GM21723 (cell line): ENCODE data around the gene TMED7.
A peak's percentile ranks its signal among the peaks of the same experiment; 100 is the strongest.
"Not testable (repeated sequence)": the region's sequence is repeated elsewhere in the genome, so short reads cannot be mapped to it uniquely, and the experiment has no call there.

Source experiments
- ATAC-seq: cut with Tn5 transposase; IDR thresholded peaks from one replicate; pipeline ENCODE4 v1.9.1; 2021; ENCODE audit warnings: mild to moderate bottlenecking, moderate library complexity; ENCODE audit not compliant: unreplicated experiment

TMED7 gene

DNA sequence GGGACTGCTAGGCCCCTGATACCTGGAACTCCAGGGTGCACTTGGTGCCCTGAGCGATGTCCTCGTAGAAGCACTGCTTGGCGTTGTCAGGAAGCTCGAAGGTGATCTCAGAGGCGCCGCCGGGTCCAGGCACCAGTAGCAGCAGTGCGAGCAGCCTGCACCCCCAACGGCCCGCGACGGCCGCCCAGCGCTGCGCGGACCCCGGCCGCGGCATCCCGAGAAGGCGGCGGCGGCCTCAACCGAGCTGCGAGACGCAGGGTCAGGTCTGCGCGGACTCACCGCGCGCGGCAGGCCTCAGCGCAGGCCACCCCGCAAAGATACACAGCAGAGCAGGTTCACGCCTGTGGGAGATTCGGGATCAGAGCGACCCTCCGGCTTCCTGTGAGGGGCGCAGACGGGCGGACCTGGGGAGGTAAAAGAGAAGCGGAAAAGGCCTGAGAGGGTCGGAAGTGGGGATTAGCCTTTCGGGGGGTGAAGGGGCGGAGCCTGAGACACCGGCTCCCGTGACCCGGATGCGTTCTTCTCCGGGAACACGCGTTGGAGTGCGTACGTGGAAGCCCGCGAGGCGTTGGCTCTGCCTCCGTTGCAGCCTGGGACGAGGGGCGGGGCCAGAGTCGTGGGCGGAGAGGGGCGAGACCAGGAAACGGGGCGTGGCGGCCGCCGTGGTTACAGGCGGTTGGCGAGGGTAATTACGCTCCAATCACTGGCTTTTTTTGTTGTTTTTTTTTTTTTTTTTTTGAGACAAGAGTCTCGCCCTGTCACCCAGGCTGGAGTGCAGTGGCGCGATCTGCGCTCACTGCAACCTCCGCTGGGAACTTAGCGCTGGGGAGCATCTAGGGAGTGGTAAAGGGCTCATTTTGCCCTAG lies at the start of gene TMED7:
TSS of gene TMED7 (minus strand) at position 458 of the 866 bp plus-strand sequence. CDS start at position 214, 244 bp downstream.
- ATAC-seq: peak; percentile 91

DNA sequence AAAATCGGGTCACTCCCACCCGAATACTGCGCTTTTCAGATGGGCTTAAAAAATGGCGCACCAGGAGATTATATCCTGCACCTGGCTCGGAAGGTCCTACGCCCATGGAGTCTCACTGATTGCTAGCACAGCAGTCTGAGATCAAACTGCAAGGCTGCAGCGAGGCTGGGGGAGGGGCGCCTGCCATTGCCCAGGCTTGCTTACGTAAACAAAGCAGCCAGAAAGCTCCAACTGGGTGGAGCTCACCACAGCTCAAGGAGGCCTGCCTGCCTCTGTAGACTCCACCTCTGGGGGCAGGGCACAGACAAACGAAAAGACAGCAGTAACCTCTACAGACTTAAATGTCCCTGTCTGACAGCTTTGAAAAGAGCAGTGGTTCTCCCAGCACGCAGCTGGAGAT lies 48.9 kb upstream of the TMED7 start:
- not testable (repeated sequence) for ATAC-seq

DNA sequence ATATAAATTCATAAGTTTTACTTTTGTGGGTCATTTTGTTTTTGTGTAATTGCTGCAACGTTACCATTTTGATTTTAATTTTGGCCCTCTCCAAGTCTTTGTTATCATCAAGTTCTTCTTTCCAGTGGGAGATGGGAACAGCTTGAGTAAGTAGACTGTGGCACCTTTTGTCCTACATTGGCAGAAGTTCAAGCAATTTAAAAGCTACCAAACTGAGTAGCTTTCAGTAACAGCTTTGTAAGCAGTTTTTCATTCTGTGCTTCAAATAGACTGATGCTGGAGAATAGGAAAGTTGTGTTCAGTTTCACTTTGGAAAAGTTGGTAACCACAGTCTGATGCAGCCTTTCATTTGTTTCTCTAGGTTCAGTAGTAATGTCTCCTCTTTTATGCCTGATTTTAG lies 47.8 kb upstream of the TMED7 start:
- no peak for ATAC-seq

DNA sequence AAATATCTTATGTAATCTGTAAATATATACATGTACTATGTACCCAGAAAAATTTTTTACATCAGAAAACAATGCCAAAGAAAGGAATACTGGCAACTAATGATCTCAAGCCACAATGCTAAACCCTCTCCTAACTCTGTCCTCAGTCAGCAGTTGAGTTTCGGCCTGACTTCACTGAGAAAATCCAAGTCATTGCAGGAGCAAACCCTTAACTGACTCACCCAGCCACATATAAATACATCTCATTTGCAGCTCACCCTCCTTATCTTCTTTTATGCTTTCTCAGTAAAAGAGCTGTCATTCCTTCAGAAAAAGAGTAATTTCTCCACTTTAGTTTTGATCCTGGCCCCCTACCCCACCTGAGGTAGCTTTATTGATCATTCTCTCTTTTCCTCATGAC lies 46.1 kb upstream of the TMED7 start:
- ATAC-seq: no peak

DNA sequence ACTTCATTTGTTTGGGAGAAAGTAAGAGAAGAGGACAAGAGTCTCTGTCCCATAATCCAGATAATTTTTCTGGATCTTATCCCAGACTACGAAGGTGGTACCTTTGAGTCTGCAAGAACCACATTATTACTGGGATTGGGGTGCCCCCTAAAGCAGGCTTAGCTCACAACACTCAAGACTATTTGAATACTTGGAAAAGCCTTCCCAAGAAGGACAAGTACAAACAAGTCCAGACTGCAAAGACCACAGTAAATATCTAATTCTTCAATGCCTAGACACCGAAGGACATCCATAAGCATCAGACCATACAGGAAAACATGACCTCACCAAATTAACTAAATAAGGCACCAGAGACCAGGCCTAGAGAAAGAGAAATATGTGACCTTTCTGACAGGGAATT lies 40.2 kb upstream of the TMED7 start:
- no peak for ATAC-seq

DNA sequence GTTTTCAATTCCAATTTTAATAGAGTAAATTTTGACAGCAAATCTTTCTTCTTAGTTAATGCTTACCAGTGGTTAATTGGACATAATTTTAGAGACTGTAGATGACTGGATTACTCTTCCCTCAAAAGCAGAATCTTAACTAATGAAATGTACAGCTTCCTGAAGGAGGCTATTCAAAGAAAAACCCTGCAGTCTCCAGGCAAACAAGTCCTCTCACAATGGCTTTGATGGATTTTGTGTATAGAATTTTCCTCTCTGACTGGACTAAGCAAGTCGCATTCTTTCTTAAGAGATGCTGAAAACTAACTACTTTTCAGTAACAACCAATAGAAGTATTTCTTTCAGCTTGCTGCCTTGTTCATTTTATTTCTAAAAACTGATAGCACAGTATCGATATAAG lies 35.7 kb upstream of the TMED7 start:
- ATAC-seq: no peak

DNA sequence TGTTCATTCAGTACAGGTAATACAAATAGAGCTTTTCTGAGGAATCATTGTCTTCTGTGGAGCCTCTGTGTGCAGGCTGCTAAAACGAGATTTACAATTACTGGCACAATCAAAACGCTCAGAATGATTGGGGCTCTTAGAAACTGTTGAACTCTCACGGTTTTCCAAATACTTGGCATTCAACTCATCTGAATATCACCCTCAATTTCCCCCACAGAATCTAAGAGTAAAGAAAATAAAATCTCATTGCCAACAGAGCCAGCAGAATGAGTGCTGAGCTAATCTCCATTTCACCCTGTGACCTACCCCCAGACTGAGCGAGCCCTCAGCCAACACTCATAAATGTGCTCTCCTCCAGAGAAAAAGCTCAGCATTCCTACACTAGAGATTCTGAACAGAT lies 35.3 kb upstream of the TMED7 start:
- no peak for ATAC-seq

DNA sequence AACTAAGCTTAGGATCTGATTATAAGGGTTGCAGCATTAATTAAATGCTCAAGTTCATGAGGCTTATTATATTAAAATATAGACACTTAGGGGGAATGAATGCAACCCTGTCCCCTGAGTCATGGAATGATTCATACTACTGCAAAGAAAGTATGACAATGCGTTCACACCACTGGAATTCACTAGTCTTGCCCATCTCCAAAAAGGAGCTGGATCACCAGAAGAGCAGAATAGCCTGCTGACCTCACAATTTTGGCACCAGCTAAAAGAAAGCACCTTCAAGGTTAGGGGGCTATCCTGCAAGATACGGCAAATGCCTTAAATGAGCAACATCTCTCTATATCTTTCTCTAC lies 32.0 kb upstream of the TMED7 start:
- ATAC-seq: no peak

DNA sequence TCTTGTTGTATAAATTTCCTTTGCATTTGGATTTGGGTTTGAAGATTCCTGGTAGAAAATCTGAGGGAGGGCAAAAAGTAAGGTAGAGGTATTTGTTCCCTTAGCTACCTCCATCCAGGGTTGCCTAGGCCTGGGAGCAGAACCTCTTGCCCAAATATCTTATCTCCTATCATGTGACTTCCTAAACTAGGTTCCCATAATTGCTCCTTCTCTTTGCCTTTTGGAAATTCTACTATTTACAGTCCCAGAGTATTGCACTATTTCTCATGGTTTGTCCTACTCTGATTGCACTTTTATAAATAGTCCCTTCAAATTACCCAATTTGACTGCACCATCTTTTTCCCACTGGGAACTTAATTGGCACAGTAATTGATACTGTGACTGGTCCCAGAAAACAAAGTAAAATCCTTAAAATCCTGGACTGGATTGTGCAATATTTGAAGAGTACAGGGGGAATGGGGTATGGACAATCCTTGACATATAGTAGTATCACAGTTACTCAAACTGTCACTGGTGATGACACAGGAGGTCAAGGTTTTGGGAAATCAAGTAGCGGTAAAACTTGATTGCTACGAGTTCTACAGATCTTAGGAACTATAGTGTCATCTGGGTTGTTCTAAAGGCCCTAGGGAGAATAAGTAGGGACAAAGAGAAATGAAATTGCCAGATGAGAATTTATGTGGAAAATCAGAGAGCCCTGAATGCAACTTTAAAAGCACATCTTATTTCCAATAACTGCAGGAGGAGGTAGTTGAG lies 31.5 kb upstream of the TMED7 start:
- no peak for ATAC-seq

DNA sequence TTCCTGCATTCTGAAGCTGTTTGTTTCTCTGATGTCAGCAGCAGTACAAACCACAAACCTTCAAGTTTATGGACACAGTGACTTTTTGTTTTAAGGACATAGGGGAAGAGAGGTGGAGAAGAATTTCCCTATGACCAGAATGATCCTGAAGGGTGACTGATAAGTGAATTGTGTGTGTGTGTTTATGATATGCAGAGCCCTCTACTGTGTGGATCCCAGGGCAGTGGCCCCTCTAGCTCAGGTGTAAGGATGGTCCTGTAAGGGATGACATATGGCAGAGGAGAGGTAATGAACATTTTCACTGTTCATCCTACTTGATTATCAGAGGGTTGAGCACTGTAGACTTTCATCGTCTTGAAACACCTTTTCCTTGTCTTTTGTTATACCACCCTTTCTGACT lies 30.6 kb upstream of the TMED7 start:
- ATAC-seq: no peak

DNA sequence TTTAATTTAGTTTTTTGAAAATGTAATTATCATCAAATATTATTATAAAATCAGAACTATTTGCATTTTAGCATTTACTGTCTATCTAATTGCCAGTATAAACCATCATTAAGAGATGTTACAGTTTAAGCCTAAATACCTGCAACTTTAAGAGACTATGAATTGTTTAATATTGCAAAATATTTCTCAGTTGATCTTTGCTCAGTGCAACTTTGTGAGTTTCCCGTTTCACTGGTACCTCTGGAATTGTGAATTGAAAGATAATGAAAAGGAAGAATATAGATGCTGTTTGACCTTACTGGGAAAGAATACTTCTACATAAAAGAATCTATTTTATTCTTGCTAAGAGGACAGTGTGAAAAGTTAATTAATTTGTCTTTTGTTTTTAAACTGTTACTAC lies 30.2 kb upstream of the TMED7 start:
- no peak for ATAC-seq

DNA sequence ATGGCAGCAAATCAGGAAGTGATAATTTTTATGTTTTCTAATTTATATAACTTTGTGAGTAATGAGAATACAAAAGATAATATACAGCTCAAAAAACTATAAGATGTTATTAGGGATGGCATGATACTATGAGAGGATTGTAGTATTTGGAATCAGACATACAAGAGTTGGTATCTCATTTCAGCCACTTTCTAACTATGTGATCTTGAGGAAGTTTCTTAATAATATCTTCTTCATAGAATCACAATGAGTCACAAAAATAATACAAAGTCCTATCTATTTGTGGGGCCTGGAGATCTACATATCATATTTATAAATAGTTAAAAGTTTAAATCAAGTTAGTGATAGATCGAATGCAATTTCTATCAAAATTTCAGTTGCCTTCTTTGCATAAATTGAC lies 23.7 kb upstream of the TMED7 start:
- no peak for ATAC-seq

DNA sequence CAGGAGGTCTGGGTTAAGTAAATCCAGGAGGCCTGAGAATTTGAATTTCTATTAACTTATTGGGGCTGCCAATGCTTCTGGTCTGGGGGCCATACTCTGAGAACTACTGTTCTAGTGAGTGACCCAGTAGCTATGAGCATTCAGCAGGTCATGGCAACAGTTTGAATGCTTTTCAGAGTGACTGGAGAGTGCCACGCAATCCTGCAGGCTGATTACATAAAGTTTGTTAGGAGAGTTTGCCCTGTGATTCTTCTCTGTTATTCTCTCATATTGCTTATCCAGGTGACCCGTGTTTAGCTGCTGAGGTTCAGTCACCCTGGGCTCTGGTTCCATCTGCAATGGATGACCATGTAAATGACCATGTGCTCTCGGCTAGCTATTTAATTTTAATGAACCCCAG lies 22.2 kb upstream of the TMED7 start:
- ATAC-seq: no peak

DNA sequence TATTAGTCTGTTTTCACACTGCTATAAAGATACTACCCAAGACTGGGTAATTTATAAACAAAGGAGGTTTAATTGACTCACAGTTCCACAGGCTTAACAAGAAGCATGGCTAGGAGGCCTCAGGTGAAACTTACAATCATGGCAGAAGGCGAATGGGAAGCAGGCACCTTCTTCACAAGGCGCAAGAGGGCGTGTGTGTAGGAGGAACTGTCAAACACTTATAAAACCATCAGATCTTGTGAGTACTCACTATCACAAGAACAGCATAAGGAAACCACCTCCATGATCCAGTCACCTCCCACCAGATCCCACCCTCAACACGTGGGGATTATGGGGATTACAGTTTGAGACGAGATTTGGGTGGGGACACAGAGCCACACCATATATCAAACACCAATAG lies 19.6 kb upstream of the TMED7 start:
- ATAC-seq: not testable (repeated sequence)

DNA sequence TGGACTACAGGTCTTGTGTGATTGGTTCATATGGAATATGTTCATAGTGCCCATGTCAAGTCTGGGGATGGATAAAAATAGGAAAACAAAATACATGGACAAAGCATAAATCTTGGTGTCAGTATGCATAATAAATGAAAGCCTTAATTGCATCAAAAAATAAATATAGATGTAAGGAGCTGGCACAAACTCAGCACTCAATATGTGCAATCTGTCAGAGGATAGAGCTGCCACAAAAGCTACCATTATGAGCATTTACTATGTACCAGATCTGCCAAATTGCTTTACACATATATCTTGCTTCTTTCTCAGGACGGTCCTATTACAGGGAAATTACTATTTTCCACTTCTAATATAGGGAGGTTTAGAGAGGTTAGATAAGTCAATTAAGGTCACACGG lies 18.2 kb upstream of the TMED7 start:
- ATAC-seq: no peak

DNA sequence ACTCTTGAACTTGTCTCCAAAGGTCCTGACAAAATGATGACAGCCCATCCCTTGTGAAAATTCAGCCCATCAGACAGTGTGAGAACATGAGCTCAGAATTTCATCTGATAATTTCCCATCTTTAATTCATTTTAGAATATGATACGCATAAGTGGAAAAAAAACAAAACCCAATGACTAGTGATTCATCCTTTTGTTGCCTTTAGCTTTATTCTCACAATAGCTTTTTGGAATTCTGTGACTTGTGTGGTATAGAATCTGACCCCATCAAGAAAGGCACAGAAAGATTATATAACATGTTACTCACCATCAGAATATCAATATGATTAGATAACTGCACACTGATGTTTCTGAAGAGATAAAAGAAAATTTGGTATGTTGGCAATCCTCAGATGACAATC lies 16.1 kb upstream of the TMED7 start:
- no peak for ATAC-seq

DNA sequence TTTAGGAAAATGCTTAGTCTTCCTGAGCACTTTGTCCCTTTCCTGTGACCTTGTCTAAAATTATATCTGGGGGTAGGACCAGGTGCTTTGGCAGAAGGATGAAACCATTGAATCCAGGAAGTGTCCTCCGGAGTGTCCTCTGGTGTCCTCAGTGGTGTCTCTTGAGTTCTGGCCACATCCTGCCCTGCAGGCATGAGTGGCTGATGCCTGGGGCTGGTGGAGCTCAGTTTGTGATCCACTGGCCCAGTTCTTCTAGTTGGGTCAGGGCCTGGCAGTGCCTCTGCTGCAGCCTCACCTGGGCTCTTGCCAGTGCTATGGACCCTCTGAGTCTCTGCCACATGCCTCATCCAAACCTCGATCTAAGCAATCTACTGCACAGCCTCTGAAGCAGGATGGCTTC lies 14.4 kb upstream of the TMED7 start:
- ATAC-seq: no peak

DNA sequence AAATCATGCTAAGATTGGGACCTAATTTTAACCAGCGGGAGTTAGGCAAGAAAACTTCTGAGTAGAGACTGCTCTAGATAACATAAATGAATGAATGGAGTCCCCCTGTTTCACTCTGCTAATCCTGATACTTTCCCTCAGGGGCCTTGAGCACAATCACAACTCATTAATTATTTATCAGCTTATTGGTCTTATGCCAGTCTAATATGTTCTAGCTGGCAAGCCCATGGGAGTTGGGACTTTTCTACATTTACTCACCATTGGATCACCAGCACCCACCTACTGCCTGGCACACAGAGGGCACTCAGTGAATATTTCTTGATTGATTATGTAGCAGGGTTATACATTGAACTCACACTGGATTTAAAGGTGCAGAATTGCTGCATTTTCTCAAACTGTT lies 13.5 kb upstream of the TMED7 start:
- ATAC-seq: no peak

DNA sequence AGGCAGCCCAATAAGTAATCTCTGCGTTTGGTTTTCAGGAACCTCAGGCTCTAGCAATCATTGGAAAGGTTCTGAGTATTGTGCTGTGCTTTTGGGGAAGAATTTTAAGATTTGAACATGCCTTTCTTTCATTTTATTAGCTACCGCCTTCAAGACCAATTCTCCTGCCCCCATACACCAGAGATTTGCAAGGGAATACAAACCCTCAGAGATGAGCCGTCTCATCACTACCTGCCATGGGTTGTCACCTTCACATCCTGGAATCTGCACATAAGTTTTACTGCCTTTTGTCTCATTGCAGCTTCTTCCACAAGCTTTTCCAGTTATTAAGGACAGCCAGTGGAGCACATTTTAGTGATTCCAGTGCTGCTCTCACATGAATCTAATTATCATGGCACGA lies 11.7 kb upstream of the TMED7 start:
- ATAC-seq: no peak

DNA sequence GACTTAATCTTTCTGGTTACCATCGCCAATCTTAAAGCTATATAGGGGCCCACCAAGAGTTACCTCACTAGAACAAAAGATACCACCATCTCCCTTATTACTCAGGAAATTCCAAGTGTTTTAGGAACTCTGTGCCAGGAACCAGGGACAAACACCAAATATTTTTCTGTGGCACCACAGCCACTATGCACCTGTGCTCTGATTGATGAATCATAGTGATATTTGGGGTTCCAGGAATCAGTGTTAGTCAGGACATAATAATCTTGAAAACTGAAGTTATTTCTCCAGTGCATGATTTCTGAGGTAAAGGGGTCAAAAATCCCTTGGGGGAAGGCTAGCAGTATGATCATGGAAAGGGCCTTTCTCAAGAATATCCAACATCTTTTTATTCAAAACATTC lies 10.2 kb upstream of the TMED7 start:
- ATAC-seq: no peak

DNA sequence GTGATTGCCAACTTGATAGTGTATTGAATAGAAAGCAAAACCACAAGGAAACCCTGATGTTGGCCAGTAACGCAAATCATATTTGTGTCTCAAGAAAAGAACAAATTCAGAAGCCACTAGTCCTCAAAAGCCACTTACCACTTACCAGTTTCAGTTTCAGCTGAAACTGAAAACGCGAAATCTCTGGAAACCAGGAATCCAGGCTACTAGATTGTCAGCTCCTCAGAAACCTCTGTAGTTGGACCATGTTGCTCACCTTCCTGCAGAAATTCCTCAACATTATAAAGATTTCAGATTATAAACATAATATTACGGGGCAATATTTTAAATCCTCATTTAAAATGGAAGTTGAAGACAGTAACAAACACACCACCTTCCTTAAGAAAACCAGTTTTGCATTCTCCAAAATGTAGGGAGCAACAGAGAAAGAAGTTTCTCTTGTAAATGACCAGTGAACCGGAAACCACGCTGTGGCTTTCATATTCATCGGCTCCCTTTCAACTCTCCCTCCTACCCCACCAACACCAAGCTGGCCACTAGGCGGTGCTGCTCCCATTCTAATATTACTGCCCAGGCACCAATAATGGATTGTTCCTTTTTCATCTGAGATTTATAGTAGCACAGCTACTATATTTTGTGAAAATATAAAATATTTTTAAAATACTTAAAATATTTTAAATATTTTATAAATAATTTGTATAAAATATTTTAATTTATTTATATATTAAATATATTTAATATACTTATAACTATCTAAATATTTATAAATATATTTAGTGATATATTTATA lies 8.7 kb upstream of the TMED7 start:
- ATAC-seq: peak; percentile 67

DNA sequence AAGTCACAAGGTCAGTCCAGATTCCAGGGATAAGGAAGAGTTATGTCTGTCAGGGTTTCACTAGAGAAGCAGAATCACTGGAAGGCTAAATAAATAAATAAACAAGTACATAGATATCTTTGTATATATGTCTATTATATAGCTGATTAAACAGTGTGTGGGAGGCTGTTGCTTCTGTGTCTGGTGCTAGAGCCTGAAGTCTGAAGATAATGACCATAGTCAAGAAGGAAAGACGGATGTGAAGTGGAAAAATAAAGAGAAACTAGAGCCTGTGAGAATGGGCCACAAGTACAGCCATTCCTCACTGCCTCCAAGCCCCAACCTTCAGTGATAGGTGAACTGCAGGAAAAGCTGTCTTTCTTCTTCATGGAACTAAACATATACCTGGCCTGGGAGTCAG lies 4.1 kb upstream of the TMED7 start:
- no peak for ATAC-seq
